ENCODE data around the gene ZNF584.

- no peak for TF ChIP-seq CTCF (IDR thresholded peaks at IDR 0.05; ENCODE audit: insufficient read depth, low read length)
- no peak for TF ChIP-seq REST (IDR thresholded peaks at IDR 0.05; ENCODE audit: insufficient replicate concordance, low read depth)
Measured at GRCh38 chr19:58400316-58400915, 8.0 kb upstream of the ZNF584 start.
